Measurements from ENCODE around the gene RPL5.

Gene RPL5

DNA sequence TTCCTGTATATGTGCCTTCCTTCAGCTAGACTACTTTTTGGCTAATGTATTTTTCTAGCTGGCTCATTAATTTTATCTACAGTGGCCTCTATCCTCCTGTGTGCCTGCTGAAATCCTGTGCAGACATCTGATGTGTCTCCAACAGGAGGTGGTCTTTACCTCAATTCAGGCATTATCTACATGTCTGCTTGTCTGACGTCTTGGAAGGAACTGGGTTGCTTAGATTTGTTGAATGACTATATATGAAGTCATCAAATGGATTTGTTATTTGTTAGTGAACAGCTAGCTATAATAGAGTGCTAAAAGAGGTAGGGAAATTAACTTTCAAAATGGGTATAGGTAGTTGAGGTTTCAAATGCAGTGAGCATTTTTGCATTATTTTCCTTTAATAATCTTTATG, 6.7 kb downstream of the RPL5 start:
- H3K9me3 ChIP-seq (ENCODE audit: severe bottlenecking), result no peaks in the 10 kb centered on the region
- H3K27ac ChIP-seq, result no peak overlapping the region
- no peak for DNase-seq
- H3K27me3 ChIP-seq (ENCODE audit: insufficient read depth, low read depth, severe bottlenecking), result no peaks in the 10 kb centered on the region
- TF ChIP-seq, protein P1, sequence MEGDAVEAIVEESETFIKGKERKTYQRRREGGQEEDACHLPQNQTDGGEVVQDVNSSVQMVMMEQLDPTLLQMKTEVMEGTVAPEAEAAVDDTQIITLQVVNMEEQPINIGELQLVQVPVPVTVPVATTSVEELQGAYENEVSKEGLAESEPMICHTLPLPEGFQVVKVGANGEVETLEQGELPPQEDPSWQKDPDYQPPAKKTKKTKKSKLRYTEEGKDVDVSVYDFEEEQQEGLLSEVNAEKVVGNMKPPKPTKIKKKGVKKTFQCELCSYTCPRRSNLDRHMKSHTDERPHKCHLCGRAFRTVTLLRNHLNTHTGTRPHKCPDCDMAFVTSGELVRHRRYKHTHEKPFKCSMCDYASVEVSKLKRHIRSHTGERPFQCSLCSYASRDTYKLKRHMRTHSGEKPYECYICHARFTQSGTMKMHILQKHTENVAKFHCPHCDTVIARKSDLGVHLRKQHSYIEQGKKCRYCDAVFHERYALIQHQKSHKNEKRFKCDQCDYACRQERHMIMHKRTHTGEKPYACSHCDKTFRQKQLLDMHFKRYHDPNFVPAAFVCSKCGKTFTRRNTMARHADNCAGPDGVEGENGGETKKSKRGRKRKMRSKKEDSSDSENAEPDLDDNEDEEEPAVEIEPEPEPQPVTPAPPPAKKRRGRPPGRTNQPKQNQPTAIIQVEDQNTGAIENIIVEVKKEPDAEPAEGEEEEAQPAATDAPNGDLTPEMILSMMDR (IDR thresholded peaks at IDR 0.05; ENCODE audit: low read depth, low read length), result no peak
- peaks cover 100% of the 10 kb centered on the region for H3K36me3 ChIP-seq
- H3K4me3 ChIP-seq (ENCODE audit: low read depth, low read length), result no peak overlapping the region

- no peak overlapping the region for H3K27ac ChIP-seq
- no peak for DNase-seq
- TF ChIP-seq, protein P1 (IDR thresholded peaks at IDR 0.05; ENCODE audit: low read depth, low read length), result no peak
- H3K27me3 ChIP-seq (ENCODE audit: insufficient read depth, low read depth, severe bottlenecking), result no peaks in the 10 kb centered on the region
- no peak overlapping the region for H3K4me3 ChIP-seq (ENCODE audit: low read depth, low read length)
- H3K36me3 ChIP-seq, result peaks cover 100% of the 10 kb centered on the region
- no peaks in the 10 kb centered on the region for H3K9me3 ChIP-seq (ENCODE audit: severe bottlenecking)
These were observed 7.6 kb downstream of the RPL5 start for GRCh38 chr1:92839442-92839841.

DNA sequence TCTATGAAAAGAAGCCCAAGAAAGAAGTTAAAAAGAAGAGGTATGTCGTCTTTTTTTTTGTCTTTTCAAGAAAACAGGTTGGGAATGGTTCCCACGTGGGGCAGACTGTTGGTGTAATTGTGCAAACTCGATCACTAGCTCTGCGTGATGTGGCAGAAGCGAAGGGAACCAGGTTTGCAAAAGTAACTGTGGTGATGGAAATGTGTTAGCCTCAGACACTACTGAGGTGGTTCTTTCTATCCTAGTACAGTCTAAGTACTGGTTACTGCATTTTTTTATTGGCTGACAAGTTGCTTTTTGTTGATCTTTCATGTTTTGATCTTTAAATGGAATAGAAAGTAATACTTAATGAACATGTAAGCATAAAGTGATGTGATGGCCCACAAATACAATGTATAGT, 8.8 kb downstream of the RPL5 start:
- Histone ChIP-seq H3K9me3 (ENCODE audit: severe bottlenecking) (no peaks in the 10 kb centered on the region), H3K36me3 (peaks cover 89% of the 10 kb centered on the region), H3K27me3 (ENCODE audit: insufficient read depth, low read depth, severe bottlenecking) (no peaks in the 10 kb centered on the region), H3K27ac (no peak overlapping the region), H3K4me3 (ENCODE audit: low read depth, low read length) (no peak overlapping the region)
- TF ChIP-seq, protein P1 (IDR thresholded peaks at IDR 0.05; ENCODE audit: low read depth, low read length), result no peak
- DNase-seq, result no peak

GRCh38 chr1:92842082-92843045, 10.5 kb downstream of the RPL5 start:
- H3K4me3 ChIP-seq (ENCODE audit: low read depth, low read length), result no peak overlapping the region
- no peak overlapping the region for H3K27ac ChIP-seq
- TF ChIP-seq, protein P1 (IDR thresholded peaks at IDR 0.05; ENCODE audit: low read depth, low read length), result no peak
- DNase-seq, result no peak
- no peaks in the 10 kb centered on the region for H3K27me3 ChIP-seq (ENCODE audit: insufficient read depth, low read depth, severe bottlenecking)
- no peaks in the 10 kb centered on the region for H3K9me3 ChIP-seq (ENCODE audit: severe bottlenecking)
- peaks cover 71% of the 10 kb centered on the region for H3K36me3 ChIP-seq

DNA sequence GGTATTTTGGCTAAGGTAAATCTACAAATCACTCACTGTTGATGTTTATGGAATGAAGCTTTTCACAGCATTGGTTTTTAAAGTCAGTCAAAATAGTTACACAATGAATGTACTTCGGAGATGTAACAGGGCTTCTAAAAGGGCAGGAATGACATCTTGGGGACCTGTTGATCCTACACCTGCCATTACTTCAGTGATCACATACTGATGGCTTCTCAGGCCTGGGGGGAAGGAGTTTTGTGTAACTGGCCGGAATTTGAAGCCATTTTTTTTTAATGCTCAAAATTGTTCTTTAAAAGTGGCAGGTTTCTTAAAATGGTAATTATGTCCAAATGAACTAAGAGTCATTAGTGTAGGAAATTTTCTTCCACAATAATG, 11.2 kb downstream of the RPL5 start:
- Histone ChIP-seq H3K9me3 (ENCODE audit: severe bottlenecking) (no peaks in the 10 kb centered on the region), H3K27ac (no peak overlapping the region), H3K36me3 (peaks cover 65% of the 10 kb centered on the region), H3K4me3 (ENCODE audit: low read depth, low read length) (no peak overlapping the region), H3K27me3 (ENCODE audit: insufficient read depth, low read depth, severe bottlenecking) (no peaks in the 10 kb centered on the region)
- TF ChIP-seq, protein P1 (IDR thresholded peaks at IDR 0.05; ENCODE audit: low read depth, low read length), result no peak
- DNase-seq, result no peak
